Measurements from ENCODE around the gene DIPK1B. TPM values are rescaled to one million over a fixed set of nuclear protein-coding genes. Genes with fewer than 3 reads are reported as not detected.
A peak's percentile ranks its signal among the peaks of the same experiment; 100 is the strongest.

DIPK1B gene
- total and polyA plus RNA-seq, 2 experiments from 2014 or later, result 18.7 to 60.0 TPM

GRCh38 chr9:136742591-136743391, 30.4 kb downstream of the DIPK1B start, which contains the start of gene LCN10:
LCN10 (minus strand) TSS chr9:136742940; CDS start chr9:136742903, 37 bp downstream.
- H3K9me3 Mint-ChIP-seq, result no peaks in the 10 kb centered on the region; the same call in 2 of the 3 replicates
- Histone ChIP-seq H3K4me2 (no peak within 1 kb of the TSS), H3F3A (replicated peaks; ENCODE audit: low read depth) (no peaks in the 10 kb centered on the region), H3K79me2 (replicated peaks; ENCODE audit: insufficient read depth) (no peaks in the 10 kb centered on the region), H3K27me3 (ENCODE audit: insufficient read depth) (no peaks in the 10 kb centered on the region), H3K27ac (ENCODE audit: low read depth) (no peak within 1 kb of the TSS), H3K4me1 (ENCODE audit: insufficient read depth) (no peaks in the 10 kb centered on the region), H3K9me2 (ENCODE audit: insufficient read depth) (no peaks in the 10 kb centered on the region), H3K36me3 (ENCODE audit: insufficient read depth) (no peaks in the 10 kb centered on the region), H2AFZ (no peak within 1 kb of the TSS; the same call in 1 of the 2 replicates), H3K4me3 (peak within 1 kb of the TSS; percentile 26; the same call in 1 of the 2 replicates), H4K20me1 (replicated peaks; ENCODE audit: insufficient read depth) (no peaks in the 10 kb centered on the region)
- TF ChIP-seq CTCF (conservative IDR thresholded peaks at IDR 0.05; ENCODE audit: low read depth in 2 of 2), result peak; percentile 34 to 63
- no peak for TF ChIP-seq ZNF114 (CRISPR knock-in tag; IDR thresholded peaks at IDR 0.05)
- no peak for TF ChIP-seq EZH2phosphoT487 (IDR thresholded peaks at IDR 0.05; ENCODE audit: unreplicated experiment)
- TF ChIP-seq NANOG (IDR thresholded peaks at IDR 0.05; ENCODE audit: borderline replicate concordance), result no peak
- no peak for TF ChIP-seq POLR2AphosphoS5 (IDR thresholded peaks at IDR 0.05; ENCODE audit: low read depth)
- peaks cover 2% of the 10 kb centered on the region; the same call in 1 of the 3 replicates for H3K4me1 Mint-ChIP-seq
- ATAC-seq (peak; percentile 79), DNase-seq (ENCODE audit: low spot score) (peak; percentile 65)
- H3K36me3 Mint-ChIP-seq (ENCODE audit: low read depth), result no peaks in the 10 kb centered on the region
- H3K4me3 Mint-ChIP-seq, result no peak within 1 kb of the TSS; the same call in 2 of the 3 replicates
- H3K27ac Mint-ChIP-seq, result no peak within 1 kb of the TSS
- H3K27me3 Mint-ChIP-seq (ENCODE audit: insufficient read depth, low read depth, poor library complexity), result peaks cover 8% of the 10 kb centered on the region

GRCh38 chr9:136743639-136744211, 31.4 kb downstream of the DIPK1B start:
- Mint-ChIP-seq H3K4me3 (no peak overlapping the region), H3K9me3 (no peaks in the 10 kb centered on the region; the same call in 2 of the 3 replicates), H3K4me1 (peaks cover 2% of the 10 kb centered on the region; the same call in 1 of the 3 replicates), H3K27me3 (ENCODE audit: insufficient read depth, low read depth, poor library complexity) (peaks cover 5% of the 10 kb centered on the region), H3K36me3 (ENCODE audit: low read depth) (no peaks in the 10 kb centered on the region), H3K27ac (no peak overlapping the region)
- Histone ChIP-seq H3K36me3 (ENCODE audit: insufficient read depth) (no peaks in the 10 kb centered on the region), H3K4me1 (ENCODE audit: insufficient read depth) (no peaks in the 10 kb centered on the region), H3K79me2 (replicated peaks; ENCODE audit: insufficient read depth) (no peaks in the 10 kb centered on the region), H3K4me3 (no peak overlapping the region), H3F3A (replicated peaks; ENCODE audit: low read depth) (no peaks in the 10 kb centered on the region), H3K4me2 (no peak overlapping the region), H2AFZ (no peak overlapping the region), H4K20me1 (replicated peaks; ENCODE audit: insufficient read depth) (no peaks in the 10 kb centered on the region), H3K27me3 (ENCODE audit: insufficient read depth) (no peaks in the 10 kb centered on the region), H3K27ac (ENCODE audit: low read depth) (no peak overlapping the region), H3K9me2 (ENCODE audit: insufficient read depth) (no peaks in the 10 kb centered on the region)
- DNase-seq (ENCODE audit: low spot score), result no peak
- ATAC-seq, result no peak
- TF ChIP-seq, protein P1, sequence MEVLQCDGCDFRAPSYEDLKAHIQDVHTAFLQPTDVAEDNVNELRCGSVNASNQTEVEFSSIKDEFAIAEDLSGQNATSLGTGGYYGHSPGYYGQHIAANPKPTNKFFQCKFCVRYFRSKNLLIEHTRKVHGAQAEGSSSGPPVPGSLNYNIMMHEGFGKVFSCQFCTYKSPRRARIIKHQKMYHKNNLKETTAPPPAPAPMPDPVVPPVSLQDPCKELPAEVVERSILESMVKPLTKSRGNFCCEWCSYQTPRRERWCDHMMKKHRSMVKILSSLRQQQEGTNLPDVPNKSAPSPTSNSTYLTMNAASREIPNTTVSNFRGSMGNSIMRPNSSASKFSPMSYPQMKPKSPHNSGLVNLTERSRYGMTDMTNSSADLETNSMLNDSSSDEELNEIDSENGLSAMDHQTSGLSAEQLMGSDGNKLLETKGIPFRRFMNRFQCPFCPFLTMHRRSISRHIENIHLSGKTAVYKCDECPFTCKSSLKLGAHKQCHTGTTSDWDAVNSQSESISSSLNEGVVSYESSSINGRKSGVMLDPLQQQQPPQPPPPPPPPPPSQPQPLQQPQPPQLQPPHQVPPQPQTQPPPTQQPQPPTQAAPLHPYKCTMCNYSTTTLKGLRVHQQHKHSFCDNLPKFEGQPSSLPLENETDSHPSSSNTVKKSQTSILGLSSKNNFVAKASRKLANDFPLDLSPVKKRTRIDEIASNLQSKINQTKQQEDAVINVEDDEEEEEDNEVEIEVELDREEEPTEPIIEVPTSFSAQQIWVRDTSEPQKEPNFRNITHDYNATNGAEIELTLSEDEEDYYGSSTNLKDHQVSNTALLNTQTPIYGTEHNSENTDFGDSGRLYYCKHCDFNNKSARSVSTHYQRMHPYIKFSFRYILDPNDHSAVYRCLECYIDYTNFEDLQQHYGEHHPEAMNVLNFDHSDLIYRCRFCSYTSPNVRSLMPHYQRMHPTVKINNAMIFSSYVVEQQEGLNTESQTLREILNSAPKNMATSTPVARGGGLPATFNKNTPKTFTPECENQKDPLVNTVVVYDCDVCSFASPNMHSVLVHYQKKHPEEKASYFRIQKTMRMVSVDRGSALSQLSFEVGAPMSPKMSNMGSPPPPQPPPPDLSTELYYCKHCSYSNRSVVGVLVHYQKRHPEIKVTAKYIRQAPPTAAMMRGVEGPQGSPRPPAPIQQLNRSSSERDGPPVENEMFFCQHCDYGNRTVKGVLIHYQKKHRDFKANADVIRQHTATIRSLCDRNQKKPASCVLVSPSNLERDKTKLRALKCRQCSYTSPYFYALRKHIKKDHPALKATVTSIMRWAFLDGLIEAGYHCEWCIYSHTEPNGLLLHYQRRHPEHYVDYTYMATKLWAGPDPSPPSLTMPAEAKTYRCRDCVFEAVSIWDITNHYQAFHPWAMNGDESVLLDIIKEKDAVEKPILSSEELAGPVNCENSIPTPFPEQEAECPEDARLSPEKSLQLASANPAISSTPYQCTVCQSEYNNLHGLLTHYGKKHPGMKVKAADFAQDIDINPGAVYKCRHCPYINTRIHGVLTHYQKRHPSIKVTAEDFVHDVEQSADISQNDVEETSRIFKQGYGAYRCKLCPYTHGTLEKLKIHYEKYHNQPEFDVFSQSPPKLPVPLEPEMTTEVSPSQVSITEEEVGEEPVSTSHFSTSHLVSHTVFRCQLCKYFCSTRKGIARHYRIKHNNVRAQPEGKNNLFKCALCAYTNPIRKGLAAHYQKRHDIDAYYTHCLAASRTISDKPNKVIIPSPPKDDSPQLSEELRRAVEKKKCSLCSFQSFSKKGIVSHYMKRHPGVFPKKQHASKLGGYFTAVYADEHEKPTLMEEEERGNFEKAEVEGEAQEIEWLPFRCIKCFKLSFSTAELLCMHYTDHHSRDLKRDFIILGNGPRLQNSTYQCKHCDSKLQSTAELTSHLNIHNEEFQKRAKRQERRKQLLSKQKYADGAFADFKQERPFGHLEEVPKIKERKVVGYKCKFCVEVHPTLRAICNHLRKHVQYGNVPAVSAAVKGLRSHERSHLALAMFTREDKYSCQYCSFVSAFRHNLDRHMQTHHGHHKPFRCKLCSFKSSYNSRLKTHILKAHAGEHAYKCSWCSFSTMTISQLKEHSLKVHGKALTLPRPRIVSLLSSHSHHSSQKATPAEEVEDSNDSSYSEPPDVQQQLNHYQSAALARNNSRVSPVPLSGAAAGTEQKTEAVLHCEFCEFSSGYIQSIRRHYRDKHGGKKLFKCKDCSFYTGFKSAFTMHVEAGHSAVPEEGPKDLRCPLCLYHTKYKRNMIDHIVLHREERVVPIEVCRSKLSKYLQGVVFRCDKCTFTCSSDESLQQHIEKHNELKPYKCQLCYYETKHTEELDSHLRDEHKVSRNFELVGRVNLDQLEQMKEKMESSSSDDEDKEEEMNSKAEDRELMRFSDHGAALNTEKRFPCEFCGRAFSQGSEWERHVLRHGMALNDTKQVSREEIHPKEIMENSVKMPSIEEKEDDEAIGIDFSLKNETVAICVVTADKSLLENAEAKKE (CRISPR knock-in tag; IDR thresholded peaks at IDR 0.05), result no peak
- TF ChIP-seq CTCF (conservative IDR thresholded peaks at IDR 0.05; ENCODE audit: low read depth in 2 of 2) (no peak), ZNF114 (CRISPR knock-in tag; IDR thresholded peaks at IDR 0.05) (no peak)

Data from GM23338 (cell line).